ENCODE measurements around the gene DCDC2. TPM values are rescaled to one million over a fixed set of nuclear protein-coding genes. Genes with fewer than 3 reads are reported as not detected.
"Not testable (repeated sequence)": the region's sequence is repeated elsewhere in the genome, so short reads cannot be mapped to it uniquely, and the experiment has no call there.

Gene DCDC2
- total RNA-seq, 4 donors from 2014 or later, result 0.29 to 0.64 (median 0.42) TPM

- DNase-seq (no peak), ATAC-seq (no peak)
- TF ChIP-seq POLR2A (IDR thresholded peaks at IDR 0.05) (no peak), CTCF (IDR thresholded peaks at IDR 0.05 in 4 of 5, conservative IDR thresholded peaks at IDR 0.05 in 1 of 5) (no peak)
- H3K4me3 ChIP-seq, result no peak overlapping the region
- H3K36me3 ChIP-seq, result no peaks in the 10 kb centered on the region
- in situ Hi-C loops (cut with MboI; ENCODE audit: low sequenced_read_pairs in 4 of 4), result no loop called here
- no peaks in the 10 kb centered on the region for H3K27me3 ChIP-seq
- H3K4me1 ChIP-seq, result no peaks in the 10 kb centered on the region
- no peaks in the 10 kb centered on the region for H3K9me3 ChIP-seq
- intact Hi-C loops (cut with DNase I; ENCODE audit: low total_unique reads), result no loop called here
- no peak overlapping the region for H3K27ac ChIP-seq
Measured at GRCh38 chr6:24148684-24149083, 209.2 kb downstream of the DCDC2 start.

GRCh38 chr6:24148154-24148570 is 209.7 kb downstream of the DCDC2 start:
- H3K4me1 ChIP-seq, result no peaks in the 10 kb centered on the region
- no peak overlapping the region for H3K4me3 ChIP-seq
- H3K27ac ChIP-seq, result no peak overlapping the region
- intact Hi-C loops (cut with DNase I; ENCODE audit: low total_unique reads) (no loop called here), in situ Hi-C loops (cut with MboI; ENCODE audit: low sequenced_read_pairs in 4 of 4) (no loop called here)
- ATAC-seq (no peak), DNase-seq (no peak)
- no peaks in the 10 kb centered on the region for H3K36me3 ChIP-seq
- TF ChIP-seq CTCF (IDR thresholded peaks at IDR 0.05 in 4 of 5, conservative IDR thresholded peaks at IDR 0.05 in 1 of 5), result no peak
- no peak for TF ChIP-seq POLR2A (IDR thresholded peaks at IDR 0.05)
- no peaks in the 10 kb centered on the region for H3K9me3 ChIP-seq
- no peaks in the 10 kb centered on the region for H3K27me3 ChIP-seq

- in situ Hi-C loops (cut with MboI; ENCODE audit: low sequenced_read_pairs in 4 of 4), result no loop called here
- TF ChIP-seq CTCF (IDR thresholded peaks at IDR 0.05 in 4 of 5, conservative IDR thresholded peaks at IDR 0.05 in 1 of 5) (no peak), POLR2A (IDR thresholded peaks at IDR 0.05) (no peak)
- H3K4me3 ChIP-seq, result no peak overlapping the region
- H3K36me3 ChIP-seq, result no peaks in the 10 kb centered on the region
- ATAC-seq (no peak), DNase-seq (no peak)
- no peaks in the 10 kb centered on the region for H3K4me1 ChIP-seq
- intact Hi-C loops (cut with DNase I; ENCODE audit: low total_unique reads), result no loop called here
- H3K27ac ChIP-seq, result no peak overlapping the region
- H3K9me3 ChIP-seq, result no peaks in the 10 kb centered on the region
- H3K27me3 ChIP-seq, result no peaks in the 10 kb centered on the region
Measured at GRCh38 chr6:24147511-24148153, 210.2 kb downstream of the DCDC2 start.

GRCh38 chr6:24146871-24147270 is 211.0 kb downstream of the DCDC2 start:
- intact Hi-C loops (cut with DNase I; ENCODE audit: low total_unique reads) (no loop called here), in situ Hi-C loops (cut with MboI; ENCODE audit: low sequenced_read_pairs in 4 of 4) (no loop called here)
- H3K4me3 ChIP-seq, result no peak overlapping the region
- ATAC-seq, result no peak
- TF ChIP-seq CTCF (IDR thresholded peaks at IDR 0.05 in 4 of 5, conservative IDR thresholded peaks at IDR 0.05 in 1 of 5) (no peak), POLR2A (IDR thresholded peaks at IDR 0.05) (no peak)
- no peaks in the 10 kb centered on the region for H3K36me3 ChIP-seq
- DNase-seq, result no peak
- H3K9me3 ChIP-seq, result no peaks in the 10 kb centered on the region
- no peaks in the 10 kb centered on the region for H3K27me3 ChIP-seq
- H3K4me1 ChIP-seq, result no peaks in the 10 kb centered on the region
- no peak overlapping the region for H3K27ac ChIP-seq

- no peak for ATAC-seq
- H3K36me3 ChIP-seq, result no peaks in the 10 kb centered on the region
- no peak for TF ChIP-seq CTCF (IDR thresholded peaks at IDR 0.05 in 4 of 5, conservative IDR thresholded peaks at IDR 0.05 in 1 of 5)
- no peak for TF ChIP-seq POLR2A (IDR thresholded peaks at IDR 0.05)
- no peaks in the 10 kb centered on the region for H3K9me3 ChIP-seq
- no peak overlapping the region for H3K27ac ChIP-seq
- in situ Hi-C loops (cut with MboI; ENCODE audit: low sequenced_read_pairs in 4 of 4) (no loop called here), intact Hi-C loops (cut with DNase I; ENCODE audit: low total_unique reads) (no loop called here)
- H3K4me3 ChIP-seq, result no peak overlapping the region
- no peaks in the 10 kb centered on the region for H3K4me1 ChIP-seq
- DNase-seq, result no peak
- no peaks in the 10 kb centered on the region for H3K27me3 ChIP-seq
Measured at GRCh38 chr6:24145690-24146131, 212.1 kb downstream of the DCDC2 start.

GRCh38 chr6:24142733-24143132 is 215.1 kb downstream of the DCDC2 start:
- H3K4me3 ChIP-seq; H3K4me1 ChIP-seq; intact Hi-C loops (cut with DNase I; ENCODE audit: low total_unique reads); ATAC-seq; H3K27me3 ChIP-seq; H3K27ac ChIP-seq; in situ Hi-C loops (cut with MboI; ENCODE audit: low sequenced_read_pairs in 4 of 4); H3K36me3 ChIP-seq; DNase-seq; H3K9me3 ChIP-seq: not testable (repeated sequence)

Measured in gastrocnemius medialis (tissue), 4 donors.